ENCODE measurements around the gene DYNAP.

DYNAP gene

DNA sequence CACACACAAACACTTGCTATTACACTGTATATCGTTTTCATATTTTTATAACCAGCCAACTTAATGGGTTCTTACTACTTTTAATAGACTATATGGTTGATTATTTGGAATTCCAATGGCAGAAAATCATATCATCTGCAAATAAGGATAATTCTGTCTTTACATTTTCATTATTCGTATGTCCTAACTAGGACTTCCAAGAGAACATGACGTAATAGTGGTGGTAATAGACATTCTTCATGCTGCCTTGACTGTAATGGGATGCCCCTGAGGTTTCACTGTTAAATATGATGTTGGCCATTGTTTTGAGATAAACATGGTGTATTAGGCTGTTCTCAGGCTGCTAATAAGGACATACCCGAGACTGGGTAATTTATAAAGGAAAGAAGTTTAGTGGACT lies 45.2 kb downstream of the DYNAP start:
- no peak for DNase-seq (ENCODE audit: low spot score)

DNA sequence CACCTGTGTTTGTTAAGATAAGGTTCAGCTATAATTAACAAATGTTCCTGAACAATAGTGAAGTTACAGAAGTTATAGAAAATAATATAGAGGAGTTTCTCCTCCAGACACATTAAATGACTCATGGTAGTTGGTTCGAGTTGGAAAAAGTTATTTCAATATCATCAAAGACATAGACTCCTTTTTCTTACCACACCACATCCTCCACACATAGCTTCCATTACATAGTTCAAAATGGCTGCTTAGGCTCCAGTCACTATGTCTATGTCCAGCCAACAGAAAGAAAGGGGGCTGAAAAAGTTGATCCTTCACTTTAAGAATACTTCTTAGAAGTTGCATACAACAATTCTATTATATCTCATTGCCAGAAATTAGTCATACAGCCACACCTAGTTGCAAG lies 50.7 kb downstream of the DYNAP start:
- no peak for DNase-seq (ENCODE audit: low spot score)

DNA sequence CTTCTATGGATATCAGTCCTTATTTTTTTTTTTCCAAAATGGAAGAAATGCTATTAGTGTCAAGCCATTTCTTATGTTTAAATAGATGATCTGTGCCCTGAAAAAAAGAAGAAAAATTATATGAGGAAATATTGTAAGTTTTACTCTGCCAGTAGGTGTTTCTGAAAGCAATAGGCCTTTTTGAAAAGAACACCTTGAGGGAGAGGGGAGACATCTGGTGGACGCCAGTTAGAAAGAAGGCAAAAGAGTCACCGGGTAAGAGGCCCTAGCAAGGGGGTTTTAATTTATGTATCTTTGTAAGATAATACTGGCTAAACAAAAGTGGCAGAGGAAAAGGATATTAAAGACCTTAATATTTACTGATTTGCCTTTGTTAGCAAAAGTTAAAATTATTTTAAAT lies 56.1 kb downstream of the DYNAP start:
- DNase-seq (ENCODE audit: low spot score): no peak

All from cerebellar cortex (tissue), 1 donor.